Activated naive CD4-positive, alpha-beta T cell treated with anti-CD3 and anti-CD28 coated beads, Interleukin-2, amount 50 U/mL, for 24 hours (primary cell): ENCODE measurements around the gene ARNT2.
A peak's percentile ranks its signal among the peaks of the same experiment; 100 is the strongest.

Experiments
- H3K27ac Mint-ChIP-seq: one replicate; pipeline ENCODE4 v1.8.0; 2021; ENCODE audit warnings: mild to moderate bottlenecking, mixed read lengths
- H3K27me3 Mint-ChIP-seq: one replicate; pipeline ENCODE4 v1.8.0; 2021; ENCODE audit warnings: mixed read lengths
- H3K36me3 Mint-ChIP-seq: one replicate; pipeline ENCODE4 v1.8.0; 2021; ENCODE audit warnings: mixed read lengths
- H3K4me1 Mint-ChIP-seq: one replicate; pipeline ENCODE4 v1.8.0; 2021; ENCODE audit warnings: mixed read lengths
- H3K4me3 Mint-ChIP-seq: one replicate; pipeline ENCODE4 v1.8.0; 2021; ENCODE audit warnings: mild to moderate bottlenecking, mixed read lengths
- H3K9me3 Mint-ChIP-seq: one replicate; pipeline ENCODE4 v1.8.0; 2021; ENCODE audit warnings: mixed read lengths

The ARNT2 gene

GRCh38 chr15:80565398-80565797 lies 161.2 kb downstream of the ARNT2 start:
- H3K27me3 Mint-ChIP-seq = peaks cover 6% of the 10 kb centered on the region
- no peaks in the 10 kb centered on the region for H3K9me3 Mint-ChIP-seq
- H3K27ac Mint-ChIP-seq = no peak overlapping the region
- H3K36me3 Mint-ChIP-seq = no peaks in the 10 kb centered on the region
- no peak overlapping the region for H3K4me3 Mint-ChIP-seq
- no peaks in the 10 kb centered on the region for H3K4me1 Mint-ChIP-seq

- Mint-ChIP-seq H3K9me3 (no peaks in the 10 kb centered on the region), H3K4me3 (no peak overlapping the region), H3K27me3 (peaks cover 6% of the 10 kb centered on the region), H3K36me3 (no peaks in the 10 kb centered on the region), H3K4me1 (no peaks in the 10 kb centered on the region), H3K27ac (no peak overlapping the region)
Measured at GRCh38 chr15:80565988-80566387, 161.8 kb downstream of the ARNT2 start.

GRCh38 chr15:80567721-80568157 lies 163.6 kb downstream of the ARNT2 start:
- no peaks in the 10 kb centered on the region for H3K9me3 Mint-ChIP-seq
- no peak overlapping the region for H3K27ac Mint-ChIP-seq
- H3K4me1 Mint-ChIP-seq = no peaks in the 10 kb centered on the region
- no peak overlapping the region for H3K4me3 Mint-ChIP-seq
- peaks cover 8% of the 10 kb centered on the region for H3K27me3 Mint-ChIP-seq
- no peaks in the 10 kb centered on the region for H3K36me3 Mint-ChIP-seq

GRCh38 chr15:80568298-80568697 lies 164.1 kb downstream of the ARNT2 start:
- Mint-ChIP-seq H3K27ac (no peak overlapping the region), H3K36me3 (no peaks in the 10 kb centered on the region), H3K4me3 (no peak overlapping the region), H3K4me1 (no peaks in the 10 kb centered on the region), H3K9me3 (no peaks in the 10 kb centered on the region), H3K27me3 (peaks cover 8% of the 10 kb centered on the region)

GRCh38 chr15:80568876-80569605 lies 164.9 kb downstream of the ARNT2 start:
- Mint-ChIP-seq H3K9me3 (no peaks in the 10 kb centered on the region), H3K4me1 (no peaks in the 10 kb centered on the region), H3K36me3 (no peaks in the 10 kb centered on the region), H3K4me3 (no peak overlapping the region), H3K27me3 (peaks cover 11% of the 10 kb centered on the region), H3K27ac (no peak overlapping the region)

- Mint-ChIP-seq H3K27ac (no peak overlapping the region), H3K36me3 (no peaks in the 10 kb centered on the region), H3K27me3 (peaks cover 13% of the 10 kb centered on the region), H3K4me1 (no peaks in the 10 kb centered on the region), H3K9me3 (no peaks in the 10 kb centered on the region), H3K4me3 (no peak overlapping the region)
Measured at GRCh38 chr15:80569656-80570055, 165.5 kb downstream of the ARNT2 start.

- Mint-ChIP-seq H3K27ac (no peak overlapping the region), H3K27me3 (peaks cover 15% of the 10 kb centered on the region), H3K4me1 (no peaks in the 10 kb centered on the region), H3K9me3 (no peaks in the 10 kb centered on the region), H3K4me3 (no peak overlapping the region), H3K36me3 (no peaks in the 10 kb centered on the region)
Measured at GRCh38 chr15:80570553-80570952, 166.4 kb downstream of the ARNT2 start.

- no peaks in the 10 kb centered on the region for H3K4me1 Mint-ChIP-seq
- peaks cover 10% of the 10 kb centered on the region for H3K27me3 Mint-ChIP-seq
- no peak overlapping the region for H3K4me3 Mint-ChIP-seq
- no peaks in the 10 kb centered on the region for H3K36me3 Mint-ChIP-seq
- no peak overlapping the region for H3K27ac Mint-ChIP-seq
- no peaks in the 10 kb centered on the region for H3K9me3 Mint-ChIP-seq
Measured at GRCh38 chr15:80572337-80572736, 168.2 kb downstream of the ARNT2 start.

GRCh38 chr15:80573606-80574005 lies 169.4 kb downstream of the ARNT2 start:
- Mint-ChIP-seq H3K27me3 (peaks cover 10% of the 10 kb centered on the region), H3K9me3 (no peaks in the 10 kb centered on the region), H3K4me1 (no peaks in the 10 kb centered on the region), H3K4me3 (no peak overlapping the region), H3K27ac (no peak overlapping the region), H3K36me3 (no peaks in the 10 kb centered on the region)

- H3K4me1 Mint-ChIP-seq = no peaks in the 10 kb centered on the region
- no peaks in the 10 kb centered on the region for H3K9me3 Mint-ChIP-seq
- peak overlapping the region; percentile 12 for H3K27ac Mint-ChIP-seq
- peaks cover 10% of the 10 kb centered on the region for H3K27me3 Mint-ChIP-seq
- no peak overlapping the region for H3K4me3 Mint-ChIP-seq
- H3K36me3 Mint-ChIP-seq = no peaks in the 10 kb centered on the region
Measured at GRCh38 chr15:80574590-80574989, 170.4 kb downstream of the ARNT2 start.

- Mint-ChIP-seq H3K9me3 (no peaks in the 10 kb centered on the region), H3K27ac (no peak overlapping the region), H3K36me3 (no peaks in the 10 kb centered on the region), H3K4me1 (no peaks in the 10 kb centered on the region), H3K4me3 (no peak overlapping the region), H3K27me3 (peaks cover 9% of the 10 kb centered on the region)
Measured at GRCh38 chr15:80576519-80577090, 172.4 kb downstream of the ARNT2 start.

GRCh38 chr15:80577552-80578205 lies 173.5 kb downstream of the ARNT2 start:
- Mint-ChIP-seq H3K4me3 (no peak overlapping the region), H3K27ac (no peak overlapping the region), H3K27me3 (peaks cover 9% of the 10 kb centered on the region), H3K4me1 (no peaks in the 10 kb centered on the region), H3K9me3 (no peaks in the 10 kb centered on the region), H3K36me3 (no peaks in the 10 kb centered on the region)

- no peak overlapping the region for H3K27ac Mint-ChIP-seq
- no peaks in the 10 kb centered on the region for H3K9me3 Mint-ChIP-seq
Measured at GRCh38 chr15:80578206-80578595, 174.0 kb downstream of the ARNT2 start.

GRCh38 chr15:80578871-80579270 lies 174.7 kb downstream of the ARNT2 start:
- H3K36me3 Mint-ChIP-seq = no peaks in the 10 kb centered on the region
- no peaks in the 10 kb centered on the region for H3K4me1 Mint-ChIP-seq
- H3K4me3 Mint-ChIP-seq = no peak overlapping the region
- no peaks in the 10 kb centered on the region for H3K9me3 Mint-ChIP-seq
- H3K27me3 Mint-ChIP-seq = peaks cover 5% of the 10 kb centered on the region
- H3K27ac Mint-ChIP-seq = no peak overlapping the region

More at GRCh38 chr15:80578206-80578595, 174.0 kb downstream of the ARNT2 start:
- Mint-ChIP-seq H3K27me3 (peaks cover 9% of the 10 kb centered on the region), H3K4me1 (no peaks in the 10 kb centered on the region), H3K36me3 (no peaks in the 10 kb centered on the region), H3K4me3 (no peak overlapping the region)

GRCh38 chr15:80579611-80580010 lies 175.4 kb downstream of the ARNT2 start:
- Mint-ChIP-seq H3K4me3 (no peak overlapping the region), H3K27ac (no peak overlapping the region), H3K9me3 (no peaks in the 10 kb centered on the region), H3K27me3 (peaks cover 3% of the 10 kb centered on the region), H3K36me3 (no peaks in the 10 kb centered on the region), H3K4me1 (no peaks in the 10 kb centered on the region)

GRCh38 chr15:80580106-80580505 lies 175.9 kb downstream of the ARNT2 start:
- H3K36me3 Mint-ChIP-seq = no peaks in the 10 kb centered on the region
- H3K4me1 Mint-ChIP-seq = no peaks in the 10 kb centered on the region
- no peak overlapping the region for H3K27ac Mint-ChIP-seq
- H3K4me3 Mint-ChIP-seq = no peak overlapping the region
- peaks cover 2% of the 10 kb centered on the region for H3K27me3 Mint-ChIP-seq
- no peaks in the 10 kb centered on the region for H3K9me3 Mint-ChIP-seq
